T-helper 1 cell treated with Interleukin-12 subunit alpha and Interleukin-12 subunit beta and Interleukin-4 antibody, amounts not matched to agents 30 μg/mL and 1 μg/mL, for 36 hours (primary cell): ENCODE results near the gene RPS6KA4.

Experiments used
- H3K27ac Mint-ChIP-seq: one replicate; pipeline ENCODE4 v1.8.0; 2021; ENCODE audit warnings: mild to moderate bottlenecking, mixed read lengths
- H3K27me3 Mint-ChIP-seq: one replicate; pipeline ENCODE4 v1.8.0; 2021; ENCODE audit warnings: low read depth, mixed read lengths
- H3K36me3 Mint-ChIP-seq: one replicate; pipeline ENCODE4 v1.8.0; 2021; ENCODE audit warnings: low read depth, mixed read lengths
- H3K4me1 Mint-ChIP-seq: one replicate; pipeline ENCODE4 v1.8.0; 2021; ENCODE audit warnings: low read depth, mixed read lengths
- H3K4me3 Mint-ChIP-seq: one replicate; pipeline ENCODE4 v1.8.0; 2021; ENCODE audit warnings: mild to moderate bottlenecking, moderate library complexity, mixed read lengths
- H3K9me3 Mint-ChIP-seq: one replicate; pipeline ENCODE4 v1.8.0; 2021; ENCODE audit warnings: mixed read lengths

Gene RPS6KA4

GRCh38 chr11:64362339-64362738, 3.4 kb downstream of the RPS6KA4 start:
- Mint-ChIP-seq H3K36me3 (peaks cover 35% of the 10 kb centered on the region), H3K27ac (no peak overlapping the region), H3K4me3 (no peak overlapping the region), H3K4me1 (peaks cover 27% of the 10 kb centered on the region), H3K27me3 (no peaks in the 10 kb centered on the region), H3K9me3 (no peaks in the 10 kb centered on the region)

GRCh38 chr11:64364435-64364834, 5.5 kb downstream of the RPS6KA4 start:
- Mint-ChIP-seq H3K9me3 (no peaks in the 10 kb centered on the region), H3K4me3 (no peak overlapping the region), H3K27me3 (no peaks in the 10 kb centered on the region), H3K4me1 (peaks cover 20% of the 10 kb centered on the region), H3K36me3 (peaks cover 34% of the 10 kb centered on the region), H3K27ac (no peak overlapping the region)

- Mint-ChIP-seq H3K36me3 (peaks cover 36% of the 10 kb centered on the region), H3K27ac (no peak overlapping the region), H3K9me3 (no peaks in the 10 kb centered on the region), H3K4me1 (peaks cover 15% of the 10 kb centered on the region), H3K4me3 (no peak overlapping the region), H3K27me3 (no peaks in the 10 kb centered on the region)
Observed at GRCh38 chr11:64364911-64365310, 5.9 kb downstream of the RPS6KA4 start.

GRCh38 chr11:64366751-64367150, 7.8 kb downstream of the RPS6KA4 start:
- H3K27me3 Mint-ChIP-seq: no peaks in the 10 kb centered on the region
- H3K4me3 Mint-ChIP-seq: no peak overlapping the region
- H3K9me3 Mint-ChIP-seq: no peaks in the 10 kb centered on the region
- H3K4me1 Mint-ChIP-seq: peaks cover 7% of the 10 kb centered on the region
- peaks cover 30% of the 10 kb centered on the region for H3K36me3 Mint-ChIP-seq
- no peak overlapping the region for H3K27ac Mint-ChIP-seq

- Mint-ChIP-seq H3K4me3 (no peak overlapping the region), H3K9me3 (no peaks in the 10 kb centered on the region), H3K27me3 (no peaks in the 10 kb centered on the region), H3K36me3 (peaks cover 22% of the 10 kb centered on the region), H3K27ac (no peak overlapping the region), H3K4me1 (peaks cover 3% of the 10 kb centered on the region)
Observed at GRCh38 chr11:64367931-64368672, 9.1 kb downstream of the RPS6KA4 start.

GRCh38 chr11:64368673-64369074, 9.7 kb downstream of the RPS6KA4 start:
- Mint-ChIP-seq H3K27me3 (no peaks in the 10 kb centered on the region), H3K9me3 (no peaks in the 10 kb centered on the region), H3K27ac (no peak overlapping the region), H3K4me3 (no peak overlapping the region), H3K4me1 (peaks cover 3% of the 10 kb centered on the region), H3K36me3 (peaks cover 21% of the 10 kb centered on the region)

- Mint-ChIP-seq H3K27ac (no peak overlapping the region), H3K4me1 (no peaks in the 10 kb centered on the region), H3K36me3 (peaks cover 15% of the 10 kb centered on the region), H3K4me3 (no peak overlapping the region), H3K9me3 (no peaks in the 10 kb centered on the region), H3K27me3 (no peaks in the 10 kb centered on the region)
Observed at GRCh38 chr11:64369440-64370421, 10.8 kb downstream of the RPS6KA4 start.

GRCh38 chr11:64371201-64371600, 12.2 kb downstream of the RPS6KA4 start:
- Mint-ChIP-seq H3K27ac (no peak overlapping the region), H3K4me1 (no peaks in the 10 kb centered on the region), H3K27me3 (no peaks in the 10 kb centered on the region), H3K9me3 (no peaks in the 10 kb centered on the region), H3K4me3 (no peak overlapping the region), H3K36me3 (peaks cover 12% of the 10 kb centered on the region)

- Mint-ChIP-seq H3K4me3 (no peak overlapping the region), H3K4me1 (no peaks in the 10 kb centered on the region), H3K36me3 (peaks cover 5% of the 10 kb centered on the region), H3K27ac (no peak overlapping the region), H3K27me3 (no peaks in the 10 kb centered on the region), H3K9me3 (no peaks in the 10 kb centered on the region)
Observed at GRCh38 chr11:64372021-64372420, 13.1 kb downstream of the RPS6KA4 start.

- no peaks in the 10 kb centered on the region for H3K27me3 Mint-ChIP-seq
- no peak overlapping the region for H3K27ac Mint-ChIP-seq
- no peaks in the 10 kb centered on the region for H3K9me3 Mint-ChIP-seq
- no peak overlapping the region for H3K4me3 Mint-ChIP-seq
- no peaks in the 10 kb centered on the region for H3K4me1 Mint-ChIP-seq
- peaks cover 5% of the 10 kb centered on the region for H3K36me3 Mint-ChIP-seq
Observed at GRCh38 chr11:64372802-64373597, 14.0 kb downstream of the RPS6KA4 start.

- no peaks in the 10 kb centered on the region for H3K4me1 Mint-ChIP-seq
- H3K9me3 Mint-ChIP-seq: no peaks in the 10 kb centered on the region
- H3K27ac Mint-ChIP-seq: no peak overlapping the region
- peaks cover 5% of the 10 kb centered on the region for H3K36me3 Mint-ChIP-seq
- no peak overlapping the region for H3K4me3 Mint-ChIP-seq
- no peaks in the 10 kb centered on the region for H3K27me3 Mint-ChIP-seq
Observed at GRCh38 chr11:64373598-64373974, 14.6 kb downstream of the RPS6KA4 start.

- H3K36me3 Mint-ChIP-seq: no peaks in the 10 kb centered on the region
- H3K4me1 Mint-ChIP-seq: no peaks in the 10 kb centered on the region
- H3K27me3 Mint-ChIP-seq: no peaks in the 10 kb centered on the region
- H3K27ac Mint-ChIP-seq: no peak overlapping the region
- no peaks in the 10 kb centered on the region for H3K9me3 Mint-ChIP-seq
- H3K4me3 Mint-ChIP-seq: no peak overlapping the region
Observed at GRCh38 chr11:64376071-64376470, 17.1 kb downstream of the RPS6KA4 start.

GRCh38 chr11:64378335-64378880, 19.4 kb downstream of the RPS6KA4 start:
- Mint-ChIP-seq H3K27ac (no peak overlapping the region), H3K9me3 (no peaks in the 10 kb centered on the region), H3K36me3 (no peaks in the 10 kb centered on the region), H3K4me3 (no peak overlapping the region), H3K4me1 (no peaks in the 10 kb centered on the region), H3K27me3 (no peaks in the 10 kb centered on the region)

GRCh38 chr11:64379160-64379559, 20.2 kb downstream of the RPS6KA4 start:
- H3K36me3 Mint-ChIP-seq: no peaks in the 10 kb centered on the region
- H3K27ac Mint-ChIP-seq: no peak overlapping the region
- no peaks in the 10 kb centered on the region for H3K4me1 Mint-ChIP-seq
- no peaks in the 10 kb centered on the region for H3K27me3 Mint-ChIP-seq
- no peak overlapping the region for H3K4me3 Mint-ChIP-seq
- no peaks in the 10 kb centered on the region for H3K9me3 Mint-ChIP-seq
